ENCODE results near the gene CHD9.
"Not testable (repeated sequence)": the region's sequence is repeated elsewhere in the genome, so short reads cannot be mapped to it uniquely, and the experiment has no call there.

Gene CHD9

GRCh38 chr16:53131363-53132071, 76.7 kb downstream of the CHD9 start:
- DNase-seq (ENCODE audit: low spot score), result peak; percentile 52

GRCh38 chr16:53132406-53132805, 77.6 kb downstream of the CHD9 start:
- no peak for DNase-seq (ENCODE audit: low spot score)

DNA sequence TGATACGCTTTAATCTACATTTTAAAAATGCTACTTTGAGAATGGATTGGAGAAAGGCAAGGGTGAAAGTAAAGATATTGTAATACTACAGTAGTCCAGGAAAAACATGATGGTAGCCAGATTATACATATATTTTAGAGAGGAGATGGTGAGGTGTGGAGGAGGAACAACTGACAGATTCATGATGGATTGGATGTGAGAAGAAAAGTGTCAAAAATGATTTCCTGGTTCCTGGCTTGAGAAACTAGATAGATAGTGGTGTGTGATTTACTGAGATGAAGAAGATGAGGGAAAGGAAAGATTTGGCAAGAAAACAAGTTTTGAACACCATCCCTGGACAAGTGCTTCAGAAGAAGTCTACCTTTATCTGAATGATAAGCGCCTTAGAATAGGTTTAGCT, 80.5 kb downstream of the CHD9 start:
- no peak for DNase-seq (ENCODE audit: low spot score)

- no peak for DNase-seq (ENCODE audit: low spot score)
These were observed 88.2 kb downstream of the CHD9 start for GRCh38 chr16:53142823-53143568.

DNA sequence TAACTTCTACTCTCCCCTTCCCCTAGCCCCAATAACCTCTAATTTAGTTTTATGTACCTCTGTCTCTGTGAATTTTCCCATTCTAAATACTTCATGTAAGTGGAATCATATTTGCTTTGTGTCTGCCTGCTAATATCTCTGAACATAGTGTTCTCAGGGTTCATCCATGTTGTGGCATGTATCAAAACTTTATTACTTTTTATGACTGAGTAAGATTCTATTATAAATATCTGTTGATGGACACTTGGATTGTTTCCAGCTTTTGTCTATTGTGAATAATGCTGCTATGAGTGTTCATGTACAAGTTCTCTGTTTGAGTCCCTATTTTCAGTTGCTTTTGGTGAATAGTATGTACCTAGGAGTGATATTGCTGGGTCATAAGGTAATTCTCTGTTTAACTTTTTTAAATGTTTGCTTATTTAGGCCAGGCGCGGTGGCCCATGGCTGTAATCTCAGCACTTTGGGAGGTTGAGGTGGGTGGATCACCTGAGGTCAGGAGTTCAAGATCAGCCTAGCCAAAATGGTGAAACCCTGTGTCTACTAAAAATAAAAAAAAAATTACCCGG, 92.8 kb downstream of the CHD9 start:
- no peak for DNase-seq (ENCODE audit: low spot score)

DNA sequence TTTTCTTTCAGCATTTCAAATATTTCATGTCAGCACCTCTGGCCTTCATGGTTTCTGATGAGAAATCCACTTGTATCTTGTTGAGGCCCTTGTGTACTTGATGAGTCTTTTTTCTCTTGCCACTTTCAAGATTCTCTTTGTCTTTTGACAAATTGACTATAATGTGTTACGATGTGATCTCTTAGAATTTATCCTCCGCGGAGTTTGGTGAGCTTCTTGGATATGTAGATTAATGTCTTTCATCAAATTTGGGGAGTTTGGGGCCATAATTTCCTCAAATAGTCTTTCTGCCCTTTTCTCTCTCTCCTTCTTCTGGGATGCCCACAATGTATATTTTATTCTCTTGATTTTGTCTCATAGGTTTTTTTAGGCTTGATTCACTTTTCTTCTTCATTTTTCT, 96.0 kb downstream of the CHD9 start:
- DNase-seq (ENCODE audit: low spot score), result no peak

- no peak for DNase-seq (ENCODE audit: low spot score)
These were observed 97.5 kb downstream of the CHD9 start for GRCh38 chr16:53152329-53152728.

GRCh38 chr16:53153130-53153529, 98.3 kb downstream of the CHD9 start:
- no peak for DNase-seq (ENCODE audit: low spot score)

- DNase-seq (ENCODE audit: low spot score), result no peak
These were observed 99.7 kb downstream of the CHD9 start for GRCh38 chr16:53154513-53154912.

DNA sequence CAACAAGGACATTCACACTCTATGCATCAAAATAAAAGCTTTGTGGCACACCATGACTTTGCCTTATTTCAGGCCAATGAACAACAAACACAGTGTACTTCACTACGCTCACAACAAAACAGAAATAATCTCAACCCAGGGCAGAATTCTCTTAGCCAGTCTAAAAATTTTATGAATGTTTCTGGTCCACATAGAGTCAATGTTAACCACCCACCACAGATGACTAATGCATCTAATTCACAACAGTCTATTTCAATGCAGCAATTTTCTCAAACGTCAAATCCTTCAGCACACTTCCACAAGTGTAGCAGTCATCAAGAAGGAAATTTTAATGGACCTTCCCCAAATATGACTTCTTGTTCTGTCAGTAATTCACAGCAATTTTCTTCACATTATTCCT, 101.7 kb downstream of the CHD9 start:
- DNase-seq (ENCODE audit: low spot score), result no peak

DNA sequence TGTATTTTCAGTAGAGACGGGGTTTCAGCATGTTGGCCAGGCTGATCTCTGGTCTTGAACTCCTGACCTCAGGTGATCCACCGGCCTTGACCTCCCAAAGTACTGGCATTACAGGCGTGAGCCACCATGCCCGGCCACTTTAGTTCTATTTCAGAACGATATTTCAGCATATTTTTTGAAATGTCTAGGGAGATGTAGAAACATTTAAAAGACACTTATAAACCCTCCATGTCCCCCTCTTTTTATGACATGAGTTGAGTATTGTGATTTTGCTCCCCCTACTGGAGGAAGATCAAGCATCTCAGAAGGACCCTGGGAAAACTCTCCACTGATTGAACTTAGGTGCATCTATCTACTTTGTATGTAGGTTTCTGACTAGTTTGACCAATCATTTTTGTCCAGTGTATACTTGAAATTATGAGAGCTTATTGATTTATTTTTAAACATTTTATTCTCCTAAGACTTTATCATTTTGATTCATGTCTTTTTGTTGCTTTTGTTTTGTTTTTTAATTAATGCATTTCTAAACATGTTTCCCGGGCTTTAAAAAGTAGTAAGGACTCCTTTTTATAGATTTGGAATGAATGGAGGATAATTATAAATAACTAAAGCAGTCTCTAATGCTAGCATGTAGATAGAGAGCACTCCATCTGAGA, 105.1 kb downstream of the CHD9 start:
- DNase-seq (ENCODE audit: low spot score), result peak; percentile 78

DNA sequence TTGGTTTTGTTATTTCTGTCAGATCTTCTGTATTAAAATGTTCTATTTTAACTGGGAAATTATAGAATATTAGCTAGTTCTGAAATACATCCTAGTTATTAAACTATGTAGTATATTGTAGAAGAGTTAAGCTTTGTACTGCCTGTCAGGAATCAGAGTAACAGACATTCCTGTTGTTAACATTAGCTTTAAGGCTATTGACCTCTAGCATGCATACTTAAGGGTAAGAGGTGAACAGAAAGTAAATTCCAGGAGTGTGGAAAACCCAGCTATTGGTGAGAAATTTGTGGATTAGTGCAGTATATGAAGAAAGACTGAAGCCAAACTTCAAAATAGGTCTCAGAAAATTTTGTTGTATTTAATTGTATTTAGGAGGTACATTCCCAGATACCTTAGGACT, 111.3 kb downstream of the CHD9 start:
- DNase-seq (ENCODE audit: low spot score), result no peak

DNA sequence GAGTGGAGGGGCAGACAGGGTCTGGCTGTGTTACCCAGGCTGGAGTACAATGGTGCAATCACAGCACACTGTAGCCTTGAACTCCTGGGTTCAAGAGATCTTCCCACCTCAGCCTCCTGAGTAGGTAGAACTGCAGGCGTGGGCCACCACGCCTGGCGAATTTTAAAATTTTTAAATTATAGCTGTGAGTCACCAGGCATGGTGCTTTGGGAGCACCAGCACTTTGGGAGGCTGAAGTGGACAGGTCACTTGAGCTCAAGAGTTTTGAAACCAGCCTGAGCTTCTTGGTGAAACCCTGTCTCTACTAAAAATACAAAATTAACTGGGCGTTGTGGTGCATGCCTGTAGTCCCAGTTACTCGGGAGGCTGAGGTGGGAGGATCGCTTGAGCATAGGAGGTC, 114.0 kb downstream of the CHD9 start:
- DNase-seq (ENCODE audit: low spot score), result no peak

GRCh38 chr16:53172517-53172916, 117.7 kb downstream of the CHD9 start:
- no peak for DNase-seq (ENCODE audit: low spot score)

DNA sequence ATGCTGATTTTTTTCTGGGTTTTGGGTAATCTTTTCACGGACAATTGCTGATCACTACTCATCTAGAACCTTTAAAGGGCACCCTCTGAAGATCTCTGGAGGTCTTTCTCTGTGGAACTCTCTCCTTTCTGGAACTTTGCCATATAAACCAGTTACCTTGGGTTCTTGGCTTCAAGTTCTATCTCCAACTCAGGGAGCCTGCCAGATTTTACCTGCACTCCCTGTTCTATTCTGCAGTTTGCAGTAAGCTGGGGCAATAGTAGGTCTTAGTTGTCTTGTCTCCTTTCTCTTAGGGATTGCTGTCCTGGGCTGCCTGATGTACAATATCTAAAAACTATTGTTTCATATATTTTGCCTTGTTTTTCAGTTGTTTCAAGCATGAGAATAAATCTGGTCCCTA, 120.3 kb downstream of the CHD9 start:
- no peak for DNase-seq (ENCODE audit: low spot score)

- DNase-seq (ENCODE audit: low spot score), result no peak
These were observed 121.6 kb downstream of the CHD9 start for GRCh38 chr16:53176434-53176833.

DNA sequence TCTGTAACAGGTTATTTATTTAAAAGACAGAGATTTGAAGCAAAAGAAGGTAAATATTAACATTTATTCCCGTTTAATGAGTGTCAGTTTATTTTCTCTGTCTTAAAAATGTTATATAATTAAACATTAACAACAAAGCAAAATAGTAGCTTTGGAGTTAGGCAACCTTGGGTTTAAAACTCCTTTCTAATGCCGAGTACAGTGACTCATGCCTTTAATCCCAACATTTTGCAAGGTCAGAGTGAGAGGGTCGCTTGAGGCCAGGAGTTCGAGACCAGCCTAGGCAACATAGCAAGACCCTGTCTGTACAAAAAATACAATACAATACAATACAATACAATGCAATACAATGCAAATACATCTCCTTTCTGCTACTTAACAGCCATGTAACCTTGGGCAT, 128.7 kb downstream of the CHD9 start:
- no peak for DNase-seq (ENCODE audit: low spot score)

DNA sequence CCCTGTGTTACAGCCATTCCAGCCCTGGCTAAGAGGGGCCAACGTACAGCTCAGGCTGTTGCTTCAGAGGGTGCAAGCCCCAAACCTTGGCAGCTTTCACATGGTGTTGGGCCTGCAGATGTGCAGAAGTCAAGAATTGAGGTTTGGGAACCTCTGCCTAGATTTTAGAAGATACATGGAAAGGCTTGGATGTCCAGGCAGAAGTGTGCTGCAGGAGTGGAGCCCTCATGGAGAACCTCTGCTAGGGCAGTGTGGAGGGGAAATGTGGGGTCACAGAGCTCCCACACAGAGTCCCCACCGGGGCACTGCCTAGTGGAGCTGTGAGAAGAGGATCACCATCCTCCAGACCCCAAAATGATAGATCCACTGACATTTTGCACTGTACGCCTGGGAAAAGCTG, 130.9 kb downstream of the CHD9 start:
- not testable (repeated sequence) for DNase-seq (ENCODE audit: low spot score)

- DNase-seq (ENCODE audit: low spot score), result no peak
These were observed 133.0 kb downstream of the CHD9 start for GRCh38 chr16:53187775-53188174.

GRCh38 chr16:53191413-53191812, 136.6 kb downstream of the CHD9 start:
- no peak for DNase-seq (ENCODE audit: low spot score)

- no peak for DNase-seq (ENCODE audit: low spot score)
These were observed 144.1 kb downstream of the CHD9 start for GRCh38 chr16:53198933-53199332.

DNA sequence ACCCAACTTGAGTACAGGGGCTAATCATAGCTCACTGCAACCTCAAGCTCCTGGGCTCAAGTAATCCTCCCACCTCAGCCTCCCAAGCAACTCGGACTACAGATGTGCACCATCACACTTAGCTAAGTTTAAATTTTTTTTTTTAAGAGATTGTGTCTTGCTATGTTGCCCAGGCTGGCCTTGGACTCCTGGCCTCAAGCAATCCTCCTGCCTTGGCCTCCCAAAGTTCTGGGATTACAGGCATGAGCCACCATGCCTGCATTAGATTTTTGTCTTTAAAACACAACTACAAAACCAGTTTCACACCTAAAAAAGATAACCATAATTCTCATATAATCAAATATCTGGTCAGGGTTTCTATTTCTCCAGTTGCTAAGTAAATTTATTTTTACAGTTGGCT, 147.1 kb downstream of the CHD9 start:
- no peak for DNase-seq (ENCODE audit: low spot score)

DNA sequence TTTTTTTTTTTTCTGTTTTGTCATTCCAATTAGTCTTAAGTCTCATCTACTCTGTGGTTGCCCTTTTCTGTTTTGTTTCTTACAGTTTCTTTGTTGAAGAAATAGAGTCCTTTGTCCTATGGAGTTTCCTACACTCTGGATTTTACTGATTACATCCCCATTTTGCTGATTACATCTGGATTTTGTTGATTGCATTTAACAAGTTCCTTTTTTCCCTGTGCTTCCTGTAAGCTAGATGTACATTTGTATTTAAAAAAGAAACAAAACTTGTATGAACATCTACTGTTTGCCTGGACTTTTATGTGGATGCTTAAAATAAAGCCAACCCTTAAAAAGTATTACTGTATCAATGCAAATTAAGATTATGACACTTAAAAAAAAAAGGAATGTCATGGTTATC, 147.6 kb downstream of the CHD9 start:
- DNase-seq (ENCODE audit: low spot score), result no peak

Measured in NAMALWA (cell line).